ENCODE results near the gene TTC3. TPM values are rescaled to one million over a fixed set of nuclear protein-coding genes. Genes with fewer than 3 reads are reported as not detected.

Gene TTC3
- total and polyA plus RNA-seq, 2 of the 13 experiments (the other 11 are each of a cell fraction or from before 2014, with no cell fraction given), result 55.7 to 108 TPM

DNA sequence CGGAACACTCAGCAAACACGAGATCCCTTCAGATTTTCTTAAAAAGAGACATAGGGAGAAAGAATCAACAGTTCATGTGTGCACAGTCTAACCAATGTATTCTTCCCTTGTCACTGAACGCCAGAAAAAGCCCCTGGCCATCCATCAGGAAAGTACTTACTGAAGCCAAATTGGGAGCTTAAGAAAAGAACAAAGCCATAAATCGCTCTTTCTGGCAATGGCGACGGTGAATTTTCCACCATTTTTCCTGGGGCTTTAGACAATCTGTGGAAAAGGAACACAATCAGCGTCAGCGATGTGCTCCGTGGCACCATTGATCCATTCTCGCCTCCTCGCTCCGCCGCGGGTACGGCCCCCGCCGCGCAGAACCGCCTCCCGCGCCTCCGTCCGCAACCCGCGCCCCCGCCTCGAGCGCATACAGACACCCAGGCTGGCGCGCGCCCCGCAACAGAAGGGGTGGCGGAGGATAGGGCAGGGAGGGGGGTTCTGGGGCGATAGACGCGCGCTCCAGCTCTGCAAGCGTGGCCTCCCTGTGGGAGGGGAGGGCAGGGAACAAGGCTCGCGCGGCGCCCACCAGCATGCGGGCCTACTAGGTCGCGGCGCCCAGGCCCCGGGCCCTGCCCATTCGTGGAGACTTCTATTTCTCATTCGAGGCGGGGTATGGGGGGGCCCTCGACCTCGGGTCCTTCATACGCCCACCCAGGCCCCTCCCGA lies 623 bp upstream of the TTC3 start (continued):
- TF ChIP-seq, protein P1, sequence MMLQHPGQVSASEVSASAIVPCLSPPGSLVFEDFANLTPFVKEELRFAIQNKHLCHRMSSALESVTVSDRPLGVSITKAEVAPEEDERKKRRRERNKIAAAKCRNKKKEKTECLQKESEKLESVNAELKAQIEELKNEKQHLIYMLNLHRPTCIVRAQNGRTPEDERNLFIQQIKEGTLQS (CRISPR knock-in tag; IDR thresholded peaks at IDR 0.05), result 0 out of 2 replicates have a peak, but pooled peaks have one; percentile 9
- TF ChIP-seq ZNF629 (CRISPR knock-in tag; conservative IDR thresholded peaks at IDR 0.05), result 0 out of 2 replicates have a peak, but pooled peaks have one; percentile 14
- TF ChIP-seq, protein P2, sequence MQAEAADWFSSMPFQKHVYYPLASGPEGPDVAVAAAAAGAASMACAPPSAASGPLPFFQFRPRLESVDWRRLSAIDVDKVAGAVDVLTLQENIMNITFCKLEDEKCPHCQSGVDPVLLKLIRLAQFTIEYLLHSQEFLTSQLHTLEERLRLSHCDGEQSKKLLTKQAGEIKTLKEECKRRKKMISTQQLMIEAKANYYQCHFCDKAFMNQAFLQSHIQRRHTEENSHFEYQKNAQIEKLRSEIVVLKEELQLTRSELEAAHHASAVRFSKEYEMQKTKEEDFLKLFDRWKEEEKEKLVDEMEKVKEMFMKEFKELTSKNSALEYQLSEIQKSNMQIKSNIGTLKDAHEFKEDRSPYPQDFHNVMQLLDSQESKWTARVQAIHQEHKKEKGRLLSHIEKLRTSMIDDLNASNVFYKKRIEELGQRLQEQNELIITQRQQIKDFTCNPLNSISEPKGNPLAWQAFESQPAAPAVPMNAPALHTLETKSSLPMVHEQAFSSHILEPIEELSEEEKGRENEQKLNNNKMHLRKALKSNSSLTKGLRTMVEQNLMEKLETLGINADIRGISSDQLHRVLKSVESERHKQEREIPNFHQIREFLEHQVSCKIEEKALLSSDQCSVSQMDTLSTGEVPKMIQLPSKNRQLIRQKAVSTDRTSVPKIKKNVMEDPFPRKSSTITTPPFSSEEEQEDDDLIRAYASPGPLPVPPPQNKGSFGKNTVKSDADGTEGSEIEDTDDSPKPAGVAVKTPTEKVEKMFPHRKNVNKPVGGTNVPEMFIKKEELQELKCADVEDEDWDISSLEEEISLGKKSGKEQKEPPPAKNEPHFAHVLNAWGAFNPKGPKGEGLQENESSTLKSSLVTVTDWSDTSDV (CRISPR knock-in tag; IDR thresholded peaks at IDR 0.05), result peak; percentile 94
- peak; percentile 69; the same call in 1 of the 2 replicates for TF ChIP-seq ZNF430 (CRISPR knock-in tag; IDR thresholded peaks at IDR 0.05)
- peak; percentile 58 for TF ChIP-seq HNRNPK (IDR thresholded peaks at IDR 0.05; ENCODE audit: low read depth, low read length, poor library complexity, severe bottlenecking)
- no peak for TF ChIP-seq CBFB (CRISPR knock-in tag; IDR thresholded peaks at IDR 0.05)
- TF ChIP-seq HDAC2 (CRISPR knock-in tag; IDR thresholded peaks at IDR 0.05), result peak; percentile 24; the same call in 1 of the 2 replicates
- TF ChIP-seq ZC3H4 (CRISPR knock-in tag; IDR thresholded peaks at IDR 0.05; ENCODE audit: borderline replicate concordance), result peak; percentile 92
- peak; percentile 25; the same call in 1 of the 2 replicates for TF ChIP-seq RXRB (CRISPR knock-in tag; IDR thresholded peaks at IDR 0.05; ENCODE audit: borderline replicate concordance)
- TF ChIP-seq ERF (CRISPR knock-in tag; IDR thresholded peaks at IDR 0.05), result peak; percentile 20; the same call in 1 of the 2 replicates
- peak; percentile 53 for TF ChIP-seq TFDP2 (CRISPR knock-in tag; IDR thresholded peaks at IDR 0.05)
- TF ChIP-seq, protein P3, sequence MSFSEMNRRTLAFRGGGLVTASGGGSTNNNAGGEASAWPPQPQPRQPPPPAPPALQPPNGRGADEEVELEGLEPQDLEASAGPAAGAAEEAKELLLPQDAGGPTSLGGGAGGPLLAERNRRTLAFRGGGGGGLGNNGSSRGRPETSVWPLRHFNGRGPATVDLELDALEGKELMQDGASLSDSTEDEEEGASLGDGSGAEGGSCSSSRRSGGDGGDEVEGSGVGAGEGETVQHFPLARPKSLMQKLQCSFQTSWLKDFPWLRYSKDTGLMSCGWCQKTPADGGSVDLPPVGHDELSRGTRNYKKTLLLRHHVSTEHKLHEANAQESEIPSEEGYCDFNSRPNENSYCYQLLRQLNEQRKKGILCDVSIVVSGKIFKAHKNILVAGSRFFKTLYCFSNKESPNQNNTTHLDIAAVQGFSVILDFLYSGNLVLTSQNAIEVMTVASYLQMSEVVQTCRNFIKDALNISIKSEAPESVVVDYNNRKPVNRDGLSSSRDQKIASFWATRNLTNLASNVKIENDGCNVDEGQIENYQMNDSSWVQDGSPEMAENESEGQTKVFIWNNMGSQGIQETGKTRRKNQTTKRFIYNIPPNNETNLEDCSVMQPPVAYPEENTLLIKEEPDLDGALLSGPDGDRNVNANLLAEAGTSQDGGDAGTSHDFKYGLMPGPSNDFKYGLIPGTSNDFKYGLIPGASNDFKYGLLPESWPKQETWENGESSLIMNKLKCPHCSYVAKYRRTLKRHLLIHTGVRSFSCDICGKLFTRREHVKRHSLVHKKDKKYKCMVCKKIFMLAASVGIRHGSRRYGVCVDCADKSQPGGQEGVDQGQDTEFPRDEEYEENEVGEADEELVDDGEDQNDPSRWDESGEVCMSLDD (CRISPR knock-in tag; IDR thresholded peaks at IDR 0.05; ENCODE audit: borderline replicate concordance), result peak; percentile 83; the same call in 1 of the 2 replicates
- no peak; the same call in 1 of the 2 replicates for TF ChIP-seq SMAD3 (CRISPR knock-in tag; IDR thresholded peaks at IDR 0.05)
- peak; percentile 25; the same call in 1 of the 2 replicates for TF ChIP-seq ZNF501 (CRISPR knock-in tag; IDR thresholded peaks at IDR 0.05)
- 0 out of 2 replicates have a peak, but pooled peaks have one; percentile 10 for TF ChIP-seq ETV5 (CRISPR knock-in tag; IDR thresholded peaks at IDR 0.05; ENCODE audit: borderline replicate concordance)
- TF ChIP-seq ASH2L (IDR thresholded peaks at IDR 0.05; ENCODE audit: insufficient read length, low read depth, low read length), result peak; percentile 81
- peak; percentile 55; the same call in 1 of the 2 replicates for TF ChIP-seq MEIS2 (CRISPR knock-in tag; IDR thresholded peaks at IDR 0.05)
- TF ChIP-seq ZNF263 (CRISPR knock-in tag; IDR thresholded peaks at IDR 0.05), result peak; percentile 2; the same call in 1 of the 2 replicates
- no peak for TF ChIP-seq ZNF331 (CRISPR knock-in tag; IDR thresholded peaks at IDR 0.05)
- 0 out of 2 replicates have a peak, but pooled peaks have one; percentile 65 for TF ChIP-seq MYNN (CRISPR knock-in tag; IDR thresholded peaks at IDR 0.05; ENCODE audit: low read depth)
- peak; percentile 14; the same call in 1 of the 2 replicates for TF ChIP-seq MXD1 (CRISPR knock-in tag; IDR thresholded peaks at IDR 0.05)
- peak; percentile 54; the same call in 1 of the 2 replicates for TF ChIP-seq ZBTB7B (CRISPR knock-in tag; IDR thresholded peaks at IDR 0.05)

All from HepG2 (cell line).